ENCODE measurements around the gene WDFY4. TPM values are rescaled to one million over a fixed set of nuclear protein-coding genes. Genes with fewer than 3 reads are reported as not detected.

Gene WDFY4
- total and polyA plus RNA-seq, 2 donors (not counting 3 experiments of a cell fraction or from before 2014, with no cell fraction given), result 10.1 to 10.2 TPM

GRCh38 chr10:48932831-48933664 is 248.4 kb downstream of the WDFY4 start:
- H3K4me1 ChIP-seq (ENCODE audit: control insufficient read depth, extremely low read depth, insufficient read depth, low read length), result no peaks in the 10 kb centered on the region
- H3K36me3 ChIP-seq (ENCODE audit: control insufficient read depth in 2 of 2, extremely low read depth in 1 of 2, insufficient read depth in 2 of 2, low read length in 2 of 2), result no peaks in the 10 kb centered on the region
- no TSS peak for BruUV-seq (replicated peaks)
- peaks cover 0 to 7% of the 10 kb centered on the region in 2 experiments for H3K27me3 ChIP-seq (ENCODE audit: control insufficient read depth in 2 of 2, insufficient read depth in 2 of 2, low read length in 2 of 2)
- no peak overlapping the region for H2AFZ ChIP-seq (ENCODE audit: low read depth, low read length)
- no peak overlapping the region for H3K4me3 ChIP-seq (replicated peaks in 1 of 3; ENCODE audit: insufficient read depth in 1 of 3, low read depth in 1 of 3, low read length in 3 of 3)
- ChIA-PET CTCF (interaction anchor here (1.1 kb wide), 1 partner anchor 13 kb away, joined by 3 read pairs; no protein-coding TSS in a partner anchor), POLR2A (no interaction called here)
- H3K27ac ChIP-seq (ENCODE audit: insufficient read depth, low read depth, low read length), result no peak overlapping the region
- no peak overlapping the region for H3K9ac ChIP-seq (replicated peaks; ENCODE audit: extremely low read depth, insufficient read depth, low read length)
- H3K9me3 ChIP-seq (replicated peaks; ENCODE audit: control insufficient read depth, insufficient read depth, low read length), result no peaks in the 10 kb centered on the region
- no peaks in the 10 kb centered on the region for H4K20me1 ChIP-seq (replicated peaks; ENCODE audit: control insufficient read depth, extremely low read depth, insufficient read depth, low read length)
- dilution Hi-C loops (cut with MboI; ENCODE audit: extremely low pct_ligation_motif_present, low sequenced_read_pairs), result no loop called here
- intact Hi-C loops (cut with micrococcal nuclease), result no loop called here
- H3K79me2 ChIP-seq (ENCODE audit: control insufficient read depth, insufficient read depth, low read length), result no peaks in the 10 kb centered on the region
- FAIRE-seq (no peak), DNase-seq (ENCODE audit: low read depth, low spot score) (no peak)
- H3K4me2 ChIP-seq (ENCODE audit: insufficient read depth, low read length), result no peak overlapping the region
- no peak for TF ChIP-seq JUN (IDR thresholded peaks at IDR 0.05; ENCODE audit: borderline replicate concordance, insufficient read depth, insufficient read length, low read depth)
- no peak for TF ChIP-seq CTCF (IDR thresholded peaks at IDR 0.05; ENCODE audit: extremely low read depth in 1 of 2, insufficient read depth in 1 of 2, low read depth in 1 of 2, low read length in 2 of 2)
- no peak for TF ChIP-seq POLR2A (IDR thresholded peaks at IDR 0.05; ENCODE audit: low read depth, low read length)
- no peak for TF ChIP-seq GATA2 (IDR thresholded peaks at IDR 0.05; ENCODE audit: insufficient read depth, insufficient read length, low read depth, low read length)
- TF ChIP-seq FOS (IDR thresholded peaks at IDR 0.05; ENCODE audit: borderline replicate concordance, insufficient read depth, low read length), result no peak
- H3K9me1 ChIP-seq (replicated peaks; ENCODE audit: control insufficient read depth, extremely low read depth, insufficient read depth, low read length), result no peaks in the 10 kb centered on the region
